ENCODE data around the gene AJAP1. TPM values are rescaled to one million over a fixed set of nuclear protein-coding genes. Genes with fewer than 3 reads are reported as not detected.

The AJAP1 gene
- 0.24 and 0.49 TPM in 2 replicates for total RNA-seq

GRCh38 chr1:4653796-4654725 lies at the start of gene AJAP1:
Gene AJAP1 (plus strand): TSS chr1:4654609. CDS start chr1:4655426, 817 bp downstream.

